Measurements from ENCODE around the gene SLC18B1.

Gene SLC18B1

GRCh38 chr6:132728616-132729015, 69.8 kb downstream of the SLC18B1 start:
- no peak for DNase-seq (ENCODE audit: low read depth)
- no peak for TF ChIP-seq MYC (IDR thresholded peaks at IDR 0.05; ENCODE audit: low read depth, low read length)
- TF ChIP-seq CTCF (IDR thresholded peaks at IDR 0.05; ENCODE audit: low read depth, low read length): no peak
- TF ChIP-seq POLR2A (IDR thresholded peaks at IDR 0.05; ENCODE audit: extremely low read depth, insufficient read length): no peak
- TF ChIP-seq MAX (IDR thresholded peaks at IDR 0.05; ENCODE audit: low read depth, low read length): no peak
- no peak overlapping the region for H3K4me3 ChIP-seq (ENCODE audit: low read depth, low read length)

- no peak for DNase-seq (ENCODE audit: low read depth)
- H3K4me3 ChIP-seq (ENCODE audit: low read depth, low read length): no peak overlapping the region
Measured at GRCh38 chr6:132726608-132726975, 71.8 kb downstream of the SLC18B1 start.

GRCh38 chr6:132725947-132726607, 72.4 kb downstream of the SLC18B1 start:
- DNase-seq (ENCODE audit: low read depth): no peak
- no peak overlapping the region for H3K4me3 ChIP-seq (ENCODE audit: low read depth, low read length)

More at GRCh38 chr6:132726608-132726975, 71.8 kb downstream of the SLC18B1 start:
- TF ChIP-seq POLR2A (IDR thresholded peaks at IDR 0.05; ENCODE audit: extremely low read depth, insufficient read length) (no peak), MAX (IDR thresholded peaks at IDR 0.05; ENCODE audit: low read depth, low read length) (no peak), CTCF (IDR thresholded peaks at IDR 0.05; ENCODE audit: low read depth, low read length) (no peak), MYC (IDR thresholded peaks at IDR 0.05; ENCODE audit: low read depth, low read length) (no peak)

GRCh38 chr6:132725471-132725870, 73.0 kb downstream of the SLC18B1 start:
- DNase-seq (ENCODE audit: low read depth): no peak
- H3K4me3 ChIP-seq (ENCODE audit: low read depth, low read length): no peak overlapping the region
- TF ChIP-seq MAX (IDR thresholded peaks at IDR 0.05; ENCODE audit: low read depth, low read length): no peak
- TF ChIP-seq MYC (IDR thresholded peaks at IDR 0.05; ENCODE audit: low read depth, low read length): no peak
- TF ChIP-seq POLR2A (IDR thresholded peaks at IDR 0.05; ENCODE audit: extremely low read depth, insufficient read length): no peak
- no peak for TF ChIP-seq CTCF (IDR thresholded peaks at IDR 0.05; ENCODE audit: low read depth, low read length)

More at GRCh38 chr6:132725947-132726607, 72.4 kb downstream of the SLC18B1 start:
- no peak for TF ChIP-seq POLR2A (IDR thresholded peaks at IDR 0.05; ENCODE audit: extremely low read depth, insufficient read length)
- TF ChIP-seq MYC (IDR thresholded peaks at IDR 0.05; ENCODE audit: low read depth, low read length): no peak
- TF ChIP-seq CTCF (IDR thresholded peaks at IDR 0.05; ENCODE audit: low read depth, low read length): no peak
- no peak for TF ChIP-seq MAX (IDR thresholded peaks at IDR 0.05; ENCODE audit: low read depth, low read length)

- no peak overlapping the region for H3K4me3 ChIP-seq (ENCODE audit: low read depth, low read length)
- no peak for TF ChIP-seq MAX (IDR thresholded peaks at IDR 0.05; ENCODE audit: low read depth, low read length)
- no peak for TF ChIP-seq MYC (IDR thresholded peaks at IDR 0.05; ENCODE audit: low read depth, low read length)
- TF ChIP-seq CTCF (IDR thresholded peaks at IDR 0.05; ENCODE audit: low read depth, low read length): no peak
- no peak for TF ChIP-seq POLR2A (IDR thresholded peaks at IDR 0.05; ENCODE audit: extremely low read depth, insufficient read length)
- no peak for DNase-seq (ENCODE audit: low read depth)
Measured at GRCh38 chr6:132719736-132720448, 78.5 kb downstream of the SLC18B1 start.

Measured in NB4 (cell line).